Measurements from ENCODE around the gene ACSL5. TPM values are rescaled to one million over a fixed set of nuclear protein-coding genes. Genes with fewer than 3 reads are reported as not detected.

The ACSL5 gene
- total RNA-seq, 1 experiment from 2014 or later = not detected

DNA sequence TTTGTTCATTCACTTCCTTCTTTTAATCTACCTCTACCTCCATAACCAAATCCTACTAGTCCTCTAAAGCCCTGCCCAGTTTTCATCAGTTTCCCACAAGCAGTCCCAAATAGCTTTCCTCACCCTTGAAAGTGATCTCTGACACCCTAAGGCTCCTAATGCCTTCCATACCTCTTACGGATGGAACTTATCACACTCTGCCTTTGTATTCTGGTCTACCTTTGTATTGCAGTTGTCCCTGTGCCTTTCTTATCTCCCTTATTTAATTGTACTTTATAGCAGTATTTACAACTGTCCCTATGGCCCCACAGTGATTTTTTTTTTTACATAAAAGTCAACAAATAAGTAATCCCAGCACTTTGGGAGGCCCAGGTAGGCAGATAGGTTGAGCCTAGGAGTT lies 33.8 kb downstream of the ACSL5 start:
- no CpG with 5 or more reads among the region's 1 CpG for WGBS (ENCODE audit: extremely low coverage, insufficient read length, low lambda C conversion rate)
- Histone ChIP-seq H3K56ac (ENCODE audit: insufficient read length, low read depth, low read length) (no peak overlapping the region), H3K4ac (ENCODE audit: low read depth, low read length) (no peak overlapping the region), H3T11ph (ENCODE audit: low read length) (no peak overlapping the region), H3K4me1 (ENCODE audit: insufficient read depth, low read length) (no peaks in the 10 kb centered on the region), H3K23ac (ENCODE audit: insufficient read length, low read depth, low read length) (no peak overlapping the region), H4K20me1 (ENCODE audit: control insufficient read depth, insufficient read depth, insufficient read length) (no peaks in the 10 kb centered on the region), H4K8ac (replicated peaks; ENCODE audit: insufficient read length, low read depth, low read length) (no peak overlapping the region), H3K23me2 (ENCODE audit: insufficient read length, low read depth, low read length, poor library complexity, severe bottlenecking) (no peaks in the 10 kb centered on the region), H3K18ac (ENCODE audit: insufficient read length, low read depth, low read length) (no peak overlapping the region), H2BK12ac (ENCODE audit: insufficient read length, low read depth, low read length) (no peak overlapping the region), H2BK15ac (ENCODE audit: low read depth, low read length) (no peak overlapping the region), H2BK5ac (ENCODE audit: insufficient read length, low read length) (no peak overlapping the region), H3K27ac (ENCODE audit: insufficient read length, low read depth, low read length) (no peak overlapping the region), H2BK120ac (ENCODE audit: low read depth, low read length, poor library complexity, severe bottlenecking) (no peak overlapping the region), H2AFZ (ENCODE audit: low read length) (no peak overlapping the region), H4K91ac (ENCODE audit: insufficient read length, low read depth, low read length) (no peak overlapping the region), H2BK20ac (ENCODE audit: low read depth, low read length, poor library complexity, severe bottlenecking) (no peak overlapping the region), H2AK5ac (ENCODE audit: insufficient read length, low read length) (no peak overlapping the region), H3K4me2 (ENCODE audit: insufficient read depth, insufficient read length, low read length) (no peak overlapping the region), H3K9me3 (ENCODE audit: control insufficient read depth, low read depth, low read length) (no peaks in the 10 kb centered on the region), H3K79me2 (ENCODE audit: insufficient read depth, low read length) (no peaks in the 10 kb centered on the region), H4K5ac (ENCODE audit: insufficient read length, low read depth, low read length) (no peak overlapping the region), H3K27me3 (ENCODE audit: insufficient read depth, low read length) (no peaks in the 10 kb centered on the region), H3K14ac (ENCODE audit: insufficient read depth, low read length) (no peak overlapping the region), H3K9ac (ENCODE audit: extremely low read depth, insufficient read length, low read length) (no peak overlapping the region), H3K79me1 (ENCODE audit: insufficient read depth, low read depth, low read length, poor library complexity, severe bottlenecking) (no peaks in the 10 kb centered on the region)
- Mint-ChIP-seq H3K36me3 (ENCODE audit: insufficient read depth in 1 of 3, low read depth in 3 of 3) (no peaks in the 10 kb centered on the region), H3K27ac (no peak overlapping the region), H3K27me3 (ENCODE audit: low read depth) (peaks cover 11% of the 10 kb centered on the region), H3K4me3 (no peak overlapping the region), H3K9me3 (no peaks in the 10 kb centered on the region), H3K4me1 (no peaks in the 10 kb centered on the region)
- DNase-seq = no peak
- TF ChIP-seq, protein P1, sequence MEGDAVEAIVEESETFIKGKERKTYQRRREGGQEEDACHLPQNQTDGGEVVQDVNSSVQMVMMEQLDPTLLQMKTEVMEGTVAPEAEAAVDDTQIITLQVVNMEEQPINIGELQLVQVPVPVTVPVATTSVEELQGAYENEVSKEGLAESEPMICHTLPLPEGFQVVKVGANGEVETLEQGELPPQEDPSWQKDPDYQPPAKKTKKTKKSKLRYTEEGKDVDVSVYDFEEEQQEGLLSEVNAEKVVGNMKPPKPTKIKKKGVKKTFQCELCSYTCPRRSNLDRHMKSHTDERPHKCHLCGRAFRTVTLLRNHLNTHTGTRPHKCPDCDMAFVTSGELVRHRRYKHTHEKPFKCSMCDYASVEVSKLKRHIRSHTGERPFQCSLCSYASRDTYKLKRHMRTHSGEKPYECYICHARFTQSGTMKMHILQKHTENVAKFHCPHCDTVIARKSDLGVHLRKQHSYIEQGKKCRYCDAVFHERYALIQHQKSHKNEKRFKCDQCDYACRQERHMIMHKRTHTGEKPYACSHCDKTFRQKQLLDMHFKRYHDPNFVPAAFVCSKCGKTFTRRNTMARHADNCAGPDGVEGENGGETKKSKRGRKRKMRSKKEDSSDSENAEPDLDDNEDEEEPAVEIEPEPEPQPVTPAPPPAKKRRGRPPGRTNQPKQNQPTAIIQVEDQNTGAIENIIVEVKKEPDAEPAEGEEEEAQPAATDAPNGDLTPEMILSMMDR (conservative IDR thresholded peaks at IDR 0.05) = no peak

All from H9 (cell line).